Measurements from ENCODE around the gene NUP42.

DNA sequence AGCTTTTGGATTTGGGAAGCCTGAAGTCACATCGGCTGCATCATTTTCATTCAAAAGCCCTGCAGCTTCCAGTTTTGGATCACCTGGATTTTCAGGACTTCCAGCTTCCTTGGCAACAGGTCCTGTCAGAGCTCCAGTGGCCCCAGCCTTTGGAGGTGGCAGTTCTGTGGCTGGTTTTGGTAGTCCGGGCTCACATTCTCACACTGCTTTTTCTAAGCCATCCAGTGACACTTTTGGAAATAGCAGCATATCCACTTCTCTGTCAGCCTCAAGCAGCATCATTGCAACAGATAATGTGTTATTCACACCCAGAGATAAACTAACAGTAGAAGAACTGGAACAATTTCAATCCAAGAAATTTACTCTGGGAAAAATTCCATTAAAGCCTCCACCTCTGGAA, 18.5 kb downstream of the NUP42 start:
- TF ChIP-seq CTCF (IDR thresholded peaks at IDR 0.05; ENCODE audit: poor library complexity): no peak
- no peak for TF ChIP-seq EZH2 (IDR thresholded peaks at IDR 0.05; ENCODE audit: borderline replicate concordance)
- no peak for TF ChIP-seq EZH2phosphoT487 (IDR thresholded peaks at IDR 0.05; ENCODE audit: low read depth, severe bottlenecking, unreplicated experiment)

Measured in hepatocyte (in vitro differentiated cells).